Bronchial epithelial cell (primary cell): Measurements from ENCODE around the gene APOC4. TPM values are rescaled to one million over a fixed set of nuclear protein-coding genes. Genes with fewer than 3 reads are reported as not detected.

ENCODE experiments used
- DNase-seq: peaks from one replicate; pipeline ENCODE4 v3.0.0-alpha.2; 2010; ENCODE audit warnings: low read depth
- FAIRE-seq: peaks from 2 replicates; lab custom pipeline; 2011; peaks lifted over from hg19 to GRCh38; lab: Jason Lieb, UNC
- H3K27me3 ChIP-seq: 2 replicates; pipeline ENCODE4 v1.5.1; 2011; ENCODE audit warnings: low read length; ENCODE audit not compliant: control insufficient read depth, insufficient read depth
- H3K36me3 ChIP-seq: 2 replicates; pipeline ENCODE4 v1.5.1; 2011; ENCODE audit warnings: low read length; ENCODE audit not compliant: control insufficient read depth, insufficient read depth
- H3K4me3 ChIP-seq: 2 replicates; pipeline ENCODE4 v1.5.1; 2011; ENCODE audit warnings: mild to moderate bottlenecking, low read depth, low read length, control low read depth
- total RNA-seq: library from RNA; depleted of rRNA; stranded (reverse); fragments of >200 nt; gene quantifications from 2 replicates; pipeline ENCODE4 v1.2.1, GENCODE V29; 2014
- TF ChIP-seq, protein P1 (sequence below): IDR thresholded peaks from 2 replicates; pipeline ENCODE4 v1.5.1; 2011; ENCODE audit warnings: mild to moderate bottlenecking, moderate library complexity, low read length, control low read depth, inconsistent platforms; ENCODE audit not compliant: insufficient read depth, severe bottlenecking

Gene APOC4
- total RNA-seq, 1 donor from 2014 or later = not detected

GRCh38 chr19:44986389-44986788 is 44.4 kb downstream of the APOC4 start:
- Histone ChIP-seq H3K36me3 (peaks cover 14% of the 10 kb centered on the region), H3K27me3 (no peaks in the 10 kb centered on the region), H3K4me3 (no peak overlapping the region)
- FAIRE-seq (no peak), DNase-seq (no peak)
- TF ChIP-seq, protein P1, sequence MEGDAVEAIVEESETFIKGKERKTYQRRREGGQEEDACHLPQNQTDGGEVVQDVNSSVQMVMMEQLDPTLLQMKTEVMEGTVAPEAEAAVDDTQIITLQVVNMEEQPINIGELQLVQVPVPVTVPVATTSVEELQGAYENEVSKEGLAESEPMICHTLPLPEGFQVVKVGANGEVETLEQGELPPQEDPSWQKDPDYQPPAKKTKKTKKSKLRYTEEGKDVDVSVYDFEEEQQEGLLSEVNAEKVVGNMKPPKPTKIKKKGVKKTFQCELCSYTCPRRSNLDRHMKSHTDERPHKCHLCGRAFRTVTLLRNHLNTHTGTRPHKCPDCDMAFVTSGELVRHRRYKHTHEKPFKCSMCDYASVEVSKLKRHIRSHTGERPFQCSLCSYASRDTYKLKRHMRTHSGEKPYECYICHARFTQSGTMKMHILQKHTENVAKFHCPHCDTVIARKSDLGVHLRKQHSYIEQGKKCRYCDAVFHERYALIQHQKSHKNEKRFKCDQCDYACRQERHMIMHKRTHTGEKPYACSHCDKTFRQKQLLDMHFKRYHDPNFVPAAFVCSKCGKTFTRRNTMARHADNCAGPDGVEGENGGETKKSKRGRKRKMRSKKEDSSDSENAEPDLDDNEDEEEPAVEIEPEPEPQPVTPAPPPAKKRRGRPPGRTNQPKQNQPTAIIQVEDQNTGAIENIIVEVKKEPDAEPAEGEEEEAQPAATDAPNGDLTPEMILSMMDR = no peak

- H3K27me3 ChIP-seq = no peaks in the 10 kb centered on the region
- no peak for DNase-seq
- FAIRE-seq = no peak
- H3K36me3 ChIP-seq = peaks cover 18% of the 10 kb centered on the region
- H3K4me3 ChIP-seq = no peak overlapping the region
- TF ChIP-seq, protein P1 = no peak
Observed at GRCh38 chr19:44987148-44987675, 45.2 kb downstream of the APOC4 start.

- H3K36me3 ChIP-seq = peaks cover 23% of the 10 kb centered on the region
- TF ChIP-seq, protein P1 = no peak
- DNase-seq (no peak), FAIRE-seq (no peak)
- H3K4me3 ChIP-seq = no peak overlapping the region
- H3K27me3 ChIP-seq = no peaks in the 10 kb centered on the region
Observed at GRCh38 chr19:44988273-44988672, 46.2 kb downstream of the APOC4 start.

GRCh38 chr19:44988896-44989556 is 47.0 kb downstream of the APOC4 start:
- TF ChIP-seq, protein P1 = peak; percentile 88
- Histone ChIP-seq H3K4me3 (no peak overlapping the region), H3K27me3 (no peaks in the 10 kb centered on the region), H3K36me3 (peaks cover 23% of the 10 kb centered on the region)
- no peak for FAIRE-seq
- DNase-seq = peak; percentile 40

GRCh38 chr19:44990459-44990858 is 48.4 kb downstream of the APOC4 start:
- FAIRE-seq (no peak), DNase-seq (no peak)
- Histone ChIP-seq H3K4me3 (no peak overlapping the region), H3K27me3 (no peaks in the 10 kb centered on the region), H3K36me3 (peaks cover 19% of the 10 kb centered on the region)
- TF ChIP-seq, protein P1 = no peak
